ENCODE results near the gene UPP1.

Gene UPP1

GRCh38 chr7:48087349-48087748, 1.7 kb upstream of the UPP1 start:
- no peak for DNase-seq

GRCh38 chr7:48088559-48089045, 463 bp upstream of the UPP1 start:
- peak; percentile 86 for DNase-seq

GRCh38 chr7:48090095-48090805, 1.2 kb downstream of the UPP1 start:
- DNase-seq = no peak

GRCh38 chr7:48091506-48092433, 2.7 kb downstream of the UPP1 start:
- no peak for DNase-seq

GRCh38 chr7:48094861-48095293, 5.8 kb downstream of the UPP1 start:
- DNase-seq = no peak

DNA sequence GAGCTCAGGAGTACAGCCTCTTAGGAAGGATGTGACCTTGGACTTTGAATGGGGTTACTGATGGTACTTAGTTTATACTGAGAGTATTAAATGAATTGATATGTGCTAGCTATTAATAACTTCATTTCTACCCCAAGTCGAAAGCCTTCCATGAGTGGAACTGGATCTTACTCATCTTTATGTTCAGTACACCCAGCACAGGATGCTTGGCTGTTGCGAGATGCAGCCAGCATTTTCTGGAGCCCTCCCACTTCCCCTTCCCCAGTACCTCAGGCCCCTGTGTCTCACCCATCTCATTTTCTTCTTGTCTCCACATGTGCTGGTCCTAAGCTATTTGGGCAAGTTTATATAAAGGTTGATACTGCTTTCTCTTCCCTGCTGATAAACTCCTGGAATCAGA, 7.2 kb downstream of the UPP1 start:
- DNase-seq = no peak

GRCh38 chr7:48097521-48098231, 8.6 kb downstream of the UPP1 start:
- no peak for DNase-seq

DNA sequence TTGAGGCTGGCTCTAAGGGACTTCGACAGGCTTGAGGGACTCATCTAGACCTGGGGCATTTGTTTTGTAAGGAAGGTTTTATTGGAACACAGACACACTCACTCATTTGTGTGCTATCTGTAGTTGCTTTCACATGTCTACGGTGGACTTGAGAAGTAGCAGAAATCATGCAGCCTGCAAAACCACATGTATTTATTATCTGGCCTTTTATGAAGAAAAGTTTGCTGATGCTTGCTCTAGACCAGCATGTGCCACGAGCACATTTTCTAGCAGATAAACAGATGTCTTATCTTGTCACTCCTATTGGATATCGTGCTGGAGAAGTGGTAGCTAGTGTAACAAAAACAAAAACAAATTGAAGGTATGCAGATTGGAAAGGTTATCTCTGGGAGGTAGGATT, 9.8 kb downstream of the UPP1 start:
- no peak for DNase-seq

DNA sequence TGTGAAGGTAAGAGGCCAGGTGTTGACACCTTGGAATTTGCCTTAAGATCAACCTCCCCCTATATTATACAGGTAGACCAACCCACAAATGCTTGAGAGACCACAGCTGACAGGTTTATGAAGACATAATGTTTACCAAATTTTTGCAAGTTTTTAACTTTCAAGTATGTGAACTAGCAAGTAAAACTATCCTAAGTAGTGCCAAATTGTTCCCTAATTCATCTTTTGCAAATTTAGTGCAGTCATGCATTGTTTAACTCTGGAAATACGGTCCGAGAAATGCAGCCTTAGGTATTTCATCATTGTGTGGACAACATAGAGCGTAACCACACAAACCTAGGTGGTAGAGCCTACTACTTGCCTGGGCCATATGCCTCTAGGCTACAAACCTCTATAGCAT, 10.7 kb downstream of the UPP1 start:
- DNase-seq = no peak

- no peak for DNase-seq
Measured at GRCh38 chr7:48101352-48101751, 12.3 kb downstream of the UPP1 start.

DNA sequence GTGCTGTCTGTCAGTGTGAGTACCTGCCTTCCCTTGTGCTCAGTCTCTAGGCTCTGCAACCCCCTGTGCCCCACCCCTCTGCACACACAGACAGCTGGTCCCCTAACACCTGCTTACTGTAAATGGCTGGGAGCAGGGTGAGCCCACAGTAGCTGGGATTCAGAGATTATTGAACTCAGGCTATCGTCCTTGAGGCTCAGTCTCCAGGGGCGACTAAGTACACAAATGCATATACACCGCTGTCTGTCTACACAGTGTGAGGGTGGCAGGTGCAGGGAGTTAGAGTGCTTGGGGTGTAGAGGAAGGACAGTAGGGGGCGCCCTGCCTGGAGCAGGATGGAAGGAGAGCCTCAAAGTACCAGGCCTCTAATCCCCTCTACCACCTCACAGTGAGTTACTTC, 12.9 kb downstream of the UPP1 start:
- peak; percentile 76 for DNase-seq

GRCh38 chr7:48102530-48102929, 13.5 kb downstream of the UPP1 start:
- no peak for DNase-seq

GRCh38 chr7:48105045-48105444, 16.0 kb downstream of the UPP1 start:
- DNase-seq = no peak

DNA sequence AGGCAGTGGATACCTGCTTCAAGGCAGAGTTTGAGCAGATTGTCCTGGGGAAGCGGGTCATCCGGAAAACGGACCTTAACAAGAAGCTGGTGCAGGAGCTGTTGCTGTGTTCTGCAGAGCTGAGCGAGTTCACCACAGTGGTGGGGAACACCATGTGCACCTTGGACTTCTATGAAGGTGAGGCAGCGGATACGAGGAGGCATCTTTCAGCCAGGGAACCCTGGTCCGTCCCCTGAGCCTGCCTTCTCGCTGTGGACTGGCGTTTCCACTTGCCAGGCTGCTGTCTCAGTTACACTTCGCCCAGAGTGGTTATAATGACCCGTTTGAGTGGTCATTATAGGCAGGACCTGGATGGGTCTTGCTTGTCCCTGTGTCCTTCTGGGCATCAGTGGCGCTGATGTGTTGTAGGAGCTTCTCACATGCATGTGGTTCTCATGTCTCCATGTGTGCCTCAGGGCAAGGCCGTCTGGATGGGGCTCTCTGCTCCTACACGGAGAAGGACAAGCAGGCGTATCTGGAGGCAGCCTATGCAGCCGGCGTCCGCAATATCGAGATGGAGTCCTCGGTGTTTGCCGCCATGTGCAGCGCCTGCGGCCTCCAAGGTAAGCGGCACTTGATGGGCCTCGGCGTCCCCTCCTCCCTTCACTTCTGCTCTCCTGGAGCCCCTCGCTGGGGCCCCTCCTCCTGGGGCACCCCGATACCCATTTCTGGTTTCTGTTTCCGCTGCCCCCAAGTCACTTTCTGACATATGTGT, 18.0 kb downstream of the UPP1 start:
- no peak for DNase-seq

- DNase-seq = no peak
Measured at GRCh38 chr7:48107926-48108472, 18.9 kb downstream of the UPP1 start.

DNA sequence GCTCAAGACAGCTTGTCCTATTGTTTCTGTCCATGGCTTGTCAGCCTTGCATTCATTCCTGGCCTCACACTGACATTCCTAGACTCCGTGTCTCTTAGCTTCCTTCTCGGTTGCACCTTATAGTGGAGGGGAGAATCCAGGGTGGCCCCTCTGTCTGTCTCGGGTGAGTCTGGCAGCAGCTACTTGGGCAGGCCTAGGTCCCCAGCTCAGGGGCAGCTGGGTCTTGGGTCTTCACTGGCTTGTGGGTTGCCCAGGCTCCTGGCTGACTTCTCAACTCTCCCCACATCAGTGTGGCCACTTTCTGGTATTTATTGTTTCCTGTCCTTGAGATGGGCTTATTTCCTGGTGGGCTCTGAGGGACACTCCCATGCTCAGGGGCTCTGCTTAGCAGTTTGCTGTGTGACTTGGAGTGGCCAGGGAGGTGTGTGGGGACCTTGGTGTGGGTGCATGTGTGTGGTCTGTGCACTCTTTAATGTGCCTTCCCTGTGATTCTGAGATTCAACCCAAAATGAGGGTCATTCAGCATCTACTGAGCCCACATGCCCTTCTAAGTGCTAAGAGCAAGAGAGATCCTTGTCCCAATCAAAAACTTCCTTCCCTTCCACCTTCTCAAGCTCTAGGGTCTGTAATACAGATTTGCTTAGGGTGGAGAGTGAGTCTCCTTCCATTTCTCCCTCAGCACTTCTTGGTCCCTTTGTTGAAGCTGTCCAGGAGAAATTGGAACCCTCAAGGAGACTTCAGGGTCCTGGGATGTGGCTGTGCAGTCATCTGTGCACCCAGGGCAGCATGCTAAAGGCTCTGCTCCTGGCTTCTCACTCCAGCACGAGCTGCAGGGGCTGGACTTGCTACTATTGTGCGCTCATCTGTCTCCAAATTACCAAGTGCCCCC, 20.1 kb downstream of the UPP1 start:
- no peak for DNase-seq

GRCh38 chr7:48109848-48110663, 21.0 kb downstream of the UPP1 start:
- DNase-seq = peak; percentile 54

GRCh38 chr7:48110868-48111267, 21.8 kb downstream of the UPP1 start:
- no peak for DNase-seq

DNA sequence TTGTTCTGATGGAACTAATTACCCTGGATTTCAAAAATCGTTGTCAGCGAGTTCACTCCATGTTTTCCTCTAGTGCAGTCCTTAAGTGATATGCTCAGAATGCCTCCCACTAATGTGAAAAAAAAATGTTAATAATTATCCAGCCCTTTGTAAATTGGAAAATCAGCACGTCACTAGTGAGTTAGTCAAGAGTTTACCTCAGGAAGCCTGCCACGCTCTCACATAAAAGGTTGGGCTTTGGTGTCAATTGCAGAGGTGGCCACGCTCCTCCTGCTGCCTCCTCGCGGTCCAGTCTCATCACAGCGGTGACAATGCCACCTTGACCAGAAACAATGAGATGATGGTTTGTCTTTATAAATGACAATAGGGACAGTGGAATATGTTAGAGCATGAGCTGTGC, 22.5 kb downstream of the UPP1 start:
- DNase-seq = no peak
